ENCODE measurements around the gene ZBTB46. TPM values are rescaled to one million over a fixed set of nuclear protein-coding genes. Genes with fewer than 3 reads are reported as not detected.

Gene ZBTB46
- total and polyA plus RNA-seq, 4 donors: 0.79 to 12.1 (median 4.7) TPM

DNA sequence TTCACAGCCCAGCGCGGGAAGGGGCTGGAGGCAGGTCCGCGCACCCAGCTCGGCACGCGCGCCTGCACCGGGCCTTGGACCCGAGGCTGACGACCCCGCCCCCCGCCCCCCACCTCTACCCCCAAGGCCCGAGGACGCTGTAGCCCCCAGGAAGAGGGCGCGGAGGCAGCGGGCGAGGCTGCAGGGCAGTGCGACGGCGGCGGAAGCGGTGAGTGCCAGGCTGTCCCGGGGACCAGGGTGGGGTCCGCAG is 93.4 kb downstream of the ZBTB46 start (continued):
- TF ChIP-seq, protein P1, sequence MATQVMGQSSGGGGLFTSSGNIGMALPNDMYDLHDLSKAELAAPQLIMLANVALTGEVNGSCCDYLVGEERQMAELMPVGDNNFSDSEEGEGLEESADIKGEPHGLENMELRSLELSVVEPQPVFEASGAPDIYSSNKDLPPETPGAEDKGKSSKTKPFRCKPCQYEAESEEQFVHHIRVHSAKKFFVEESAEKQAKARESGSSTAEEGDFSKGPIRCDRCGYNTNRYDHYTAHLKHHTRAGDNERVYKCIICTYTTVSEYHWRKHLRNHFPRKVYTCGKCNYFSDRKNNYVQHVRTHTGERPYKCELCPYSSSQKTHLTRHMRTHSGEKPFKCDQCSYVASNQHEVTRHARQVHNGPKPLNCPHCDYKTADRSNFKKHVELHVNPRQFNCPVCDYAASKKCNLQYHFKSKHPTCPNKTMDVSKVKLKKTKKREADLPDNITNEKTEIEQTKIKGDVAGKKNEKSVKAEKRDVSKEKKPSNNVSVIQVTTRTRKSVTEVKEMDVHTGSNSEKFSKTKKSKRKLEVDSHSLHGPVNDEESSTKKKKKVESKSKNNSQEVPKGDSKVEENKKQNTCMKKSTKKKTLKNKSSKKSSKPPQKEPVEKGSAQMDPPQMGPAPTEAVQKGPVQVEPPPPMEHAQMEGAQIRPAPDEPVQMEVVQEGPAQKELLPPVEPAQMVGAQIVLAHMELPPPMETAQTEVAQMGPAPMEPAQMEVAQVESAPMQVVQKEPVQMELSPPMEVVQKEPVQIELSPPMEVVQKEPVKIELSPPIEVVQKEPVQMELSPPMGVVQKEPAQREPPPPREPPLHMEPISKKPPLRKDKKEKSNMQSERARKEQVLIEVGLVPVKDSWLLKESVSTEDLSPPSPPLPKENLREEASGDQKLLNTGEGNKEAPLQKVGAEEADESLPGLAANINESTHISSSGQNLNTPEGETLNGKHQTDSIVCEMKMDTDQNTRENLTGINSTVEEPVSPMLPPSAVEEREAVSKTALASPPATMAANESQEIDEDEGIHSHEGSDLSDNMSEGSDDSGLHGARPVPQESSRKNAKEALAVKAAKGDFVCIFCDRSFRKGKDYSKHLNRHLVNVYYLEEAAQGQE (IDR thresholded peaks at IDR 0.05): no peak
- TF ChIP-seq, protein P2, sequence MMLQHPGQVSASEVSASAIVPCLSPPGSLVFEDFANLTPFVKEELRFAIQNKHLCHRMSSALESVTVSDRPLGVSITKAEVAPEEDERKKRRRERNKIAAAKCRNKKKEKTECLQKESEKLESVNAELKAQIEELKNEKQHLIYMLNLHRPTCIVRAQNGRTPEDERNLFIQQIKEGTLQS (IDR thresholded peaks at IDR 0.05): no peak
- TF ChIP-seq SP1 (IDR thresholded peaks at IDR 0.05) (no peak), TAF1 (conservative IDR thresholded peaks at IDR 0.05) (no peak), YY1 (IDR thresholded peaks at IDR 0.05) (no peak), NR2F2 (IDR thresholded peaks at IDR 0.05) (no peak)

DNA sequence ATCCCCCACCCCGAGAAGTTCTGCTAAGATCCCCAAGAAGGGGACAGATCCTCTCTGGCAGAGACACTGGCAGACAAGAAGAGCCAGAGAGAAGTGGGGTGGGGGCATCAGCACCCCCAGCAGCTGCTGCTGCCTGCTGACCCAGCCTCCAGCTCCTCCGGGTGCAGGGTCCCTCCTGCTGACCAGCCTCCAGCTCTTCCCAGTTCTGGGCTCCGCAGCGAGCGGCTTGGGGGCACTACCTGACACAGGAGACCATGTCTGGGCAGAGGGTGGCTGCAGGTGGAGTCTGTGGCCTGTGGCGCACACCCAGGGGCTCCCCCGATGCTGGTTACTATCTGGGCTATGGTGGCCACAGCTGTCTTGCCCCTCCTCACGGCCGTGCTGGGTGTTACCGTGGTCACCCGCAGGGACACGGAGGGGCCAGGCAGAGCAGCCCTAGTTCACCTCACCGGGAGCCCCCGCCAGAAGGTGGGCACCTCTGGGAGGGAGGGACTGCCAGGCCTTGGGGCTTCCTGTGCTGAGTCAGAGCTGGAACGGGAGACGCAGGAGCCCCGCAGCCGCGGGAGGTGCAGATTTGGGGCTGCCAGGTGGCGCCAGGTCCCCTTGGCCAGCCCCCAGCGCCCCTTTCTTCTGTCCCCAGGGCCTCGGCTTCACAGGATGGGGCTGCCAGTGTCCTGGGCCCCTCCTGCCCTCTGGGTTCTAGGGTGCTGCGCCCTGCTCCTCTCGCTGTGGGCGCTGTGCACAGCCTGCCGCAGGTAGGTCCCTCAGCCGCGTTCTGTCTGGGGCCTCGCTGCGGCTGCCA is 94.0 kb downstream of the ZBTB46 start:
- 16% methylated on average over 30 of the region's 30 CpGs for WGBS
- no peaks in the 10 kb centered on the region for H3K36me3 ChIP-seq (ENCODE audit: control insufficient read depth in 4 of 4, insufficient read depth in 3 of 4, low read depth in 1 of 4, low read length in 3 of 4)
- H3K9ac ChIP-seq (ENCODE audit: low read depth in 1 of 2, low read length in 2 of 2): no peak overlapping the region
- TF ChIP-seq HNF4G (IDR thresholded peaks at IDR 0.05): no peak
- TF ChIP-seq, protein P3, sequence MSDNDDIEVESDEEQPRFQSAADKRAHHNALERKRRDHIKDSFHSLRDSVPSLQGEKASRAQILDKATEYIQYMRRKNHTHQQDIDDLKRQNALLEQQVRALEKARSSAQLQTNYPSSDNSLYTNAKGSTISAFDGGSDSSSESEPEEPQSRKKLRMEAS (IDR thresholded peaks at IDR 0.05): no peak
- no peak for TF ChIP-seq FOXA1 (IDR thresholded peaks at IDR 0.05)
- TF ChIP-seq, protein P1 (IDR thresholded peaks at IDR 0.05): no peak
- TF ChIP-seq JUND (IDR thresholded peaks at IDR 0.05): no peak
- TF ChIP-seq TAF1 (conservative IDR thresholded peaks at IDR 0.05): no peak
- TF ChIP-seq, protein P2 (IDR thresholded peaks at IDR 0.05): no peak
- no peak for TF ChIP-seq FOXA2 (IDR thresholded peaks at IDR 0.05)
- TF ChIP-seq NR2F2 (IDR thresholded peaks at IDR 0.05): no peak
- DNase-seq (ENCODE audit: low spot score): peak; percentile 35
- peak overlapping the region; percentile 11 to 43 for H3K27ac ChIP-seq (ENCODE audit: low read depth in 1 of 2, low read length in 2 of 2)
- H3K4me1 ChIP-seq (ENCODE audit: control insufficient read depth in 4 of 4, insufficient read depth in 4 of 4, low read length in 3 of 4): peaks cover 9 to 81% (median 51%) of the 10 kb centered on the region in 4 donors
- H3K4me3 ChIP-seq (ENCODE audit: low read depth in 1 of 3, low read length in 3 of 3): peak overlapping the region; percentile 4 to 86 (median 54)
- no peaks in the 10 kb centered on the region for H3K9me3 ChIP-seq (ENCODE audit: control insufficient read depth in 4 of 4, low read length in 3 of 4)
- H3K27me3 ChIP-seq (ENCODE audit: control insufficient read depth in 4 of 4, insufficient read depth in 4 of 4, low read length in 3 of 4): no peaks in the 10 kb centered on the region
